HG02884 (cell line): ENCODE data around the gene PEX14.

ENCODE experiments used
- ATAC-seq: cut with Tn5 transposase; IDR thresholded peaks from one replicate; pipeline ENCODE4 v1.9.1; 2021; ENCODE audit warnings: mild to moderate bottlenecking, moderate library complexity; ENCODE audit not compliant: unreplicated experiment

Gene PEX14

DNA sequence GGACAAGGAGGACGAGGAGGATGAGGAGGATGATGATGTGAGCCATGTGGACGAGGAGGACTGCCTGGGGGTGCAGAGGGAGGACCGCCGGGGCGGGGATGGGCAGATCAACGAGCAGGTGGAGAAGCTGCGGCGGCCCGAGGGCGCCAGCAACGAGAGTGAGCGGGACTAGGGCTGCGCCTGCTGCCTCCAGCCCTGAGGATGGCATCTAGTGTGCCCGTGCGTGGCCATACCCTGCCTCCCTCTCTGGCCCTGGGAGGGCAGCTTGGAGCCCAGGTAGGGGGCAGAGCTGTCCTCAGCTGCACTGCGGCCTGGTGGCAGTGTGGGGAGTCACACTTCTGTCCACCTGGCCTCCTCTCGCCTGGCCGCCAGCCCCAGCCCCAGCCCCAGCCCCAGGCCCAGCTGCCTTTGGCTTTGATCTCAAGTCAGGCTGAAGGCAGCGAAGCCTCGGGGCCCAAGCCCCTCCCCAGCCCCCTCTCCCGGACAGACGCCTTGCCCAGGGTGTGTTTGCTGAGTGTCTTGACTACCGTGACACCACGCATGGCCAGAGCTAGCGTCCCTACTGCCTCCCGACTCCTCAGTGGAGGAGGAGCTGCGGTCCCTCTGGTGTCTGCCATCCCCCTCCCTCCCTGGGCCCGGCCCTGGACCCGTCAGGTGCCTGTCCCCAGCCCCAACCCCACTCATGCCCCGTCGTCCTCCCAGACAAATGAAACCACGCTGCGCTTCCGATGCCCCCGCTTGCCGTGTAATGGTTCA lies 155.2 kb downstream of the PEX14 start:
- ATAC-seq, result no peak

DNA sequence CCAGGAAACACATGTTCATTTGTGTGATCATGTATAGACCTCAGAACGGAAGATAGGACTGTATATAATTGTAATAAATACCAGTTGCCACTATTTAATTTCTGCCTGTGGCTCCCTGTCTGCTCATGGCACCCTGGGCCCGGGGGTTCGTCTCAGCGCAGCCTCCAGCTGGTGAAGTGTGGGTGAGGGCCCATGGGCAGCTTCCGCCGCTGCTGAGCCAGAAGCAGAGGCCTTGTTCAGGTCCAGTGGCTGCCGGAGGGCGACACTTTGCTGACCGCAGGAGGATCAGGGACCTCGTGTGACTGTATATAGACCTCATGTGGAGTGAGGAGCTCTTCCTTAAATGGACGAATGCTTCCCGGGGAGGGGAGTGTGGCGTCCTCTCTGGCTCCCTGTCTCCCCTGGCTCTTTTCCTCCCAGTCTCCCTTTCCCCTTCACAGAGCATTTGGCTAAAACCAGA lies 155.9 kb downstream of the PEX14 start:
- no peak for ATAC-seq

DNA sequence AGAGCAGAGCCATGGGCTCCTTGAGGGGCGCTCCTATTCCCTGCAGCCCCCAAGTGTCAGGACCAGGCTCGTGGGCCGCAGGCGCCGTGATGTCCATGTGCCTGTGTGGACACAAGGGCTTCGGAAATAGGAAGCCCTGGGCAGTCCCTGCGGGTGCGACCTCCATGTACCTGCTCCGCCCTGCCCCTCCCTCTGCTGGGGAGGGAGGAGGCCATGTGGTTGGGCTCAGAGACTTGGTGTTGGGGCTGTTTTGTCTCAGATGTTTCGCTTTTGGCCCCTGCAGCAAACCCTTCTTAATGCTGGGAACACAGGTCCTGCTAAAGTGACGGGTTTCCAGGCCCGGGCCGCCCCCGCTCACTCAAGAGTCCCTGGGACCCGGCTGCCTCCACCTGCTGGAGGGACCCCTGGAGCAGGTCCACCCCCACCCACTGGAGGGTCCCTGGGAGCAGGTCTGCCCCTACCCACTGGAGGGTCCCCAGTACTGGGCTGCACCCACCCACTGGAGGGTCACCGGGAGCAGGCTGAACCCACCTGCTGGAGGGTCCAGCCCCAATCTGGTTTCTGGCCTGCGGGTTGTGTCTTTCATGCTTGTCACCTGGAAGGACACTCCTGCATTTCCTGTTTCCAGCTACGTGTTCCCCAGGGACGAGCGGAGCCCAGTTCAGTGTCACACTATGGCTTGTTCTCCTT lies 156.5 kb downstream of the PEX14 start:
- no peak for ATAC-seq

DNA sequence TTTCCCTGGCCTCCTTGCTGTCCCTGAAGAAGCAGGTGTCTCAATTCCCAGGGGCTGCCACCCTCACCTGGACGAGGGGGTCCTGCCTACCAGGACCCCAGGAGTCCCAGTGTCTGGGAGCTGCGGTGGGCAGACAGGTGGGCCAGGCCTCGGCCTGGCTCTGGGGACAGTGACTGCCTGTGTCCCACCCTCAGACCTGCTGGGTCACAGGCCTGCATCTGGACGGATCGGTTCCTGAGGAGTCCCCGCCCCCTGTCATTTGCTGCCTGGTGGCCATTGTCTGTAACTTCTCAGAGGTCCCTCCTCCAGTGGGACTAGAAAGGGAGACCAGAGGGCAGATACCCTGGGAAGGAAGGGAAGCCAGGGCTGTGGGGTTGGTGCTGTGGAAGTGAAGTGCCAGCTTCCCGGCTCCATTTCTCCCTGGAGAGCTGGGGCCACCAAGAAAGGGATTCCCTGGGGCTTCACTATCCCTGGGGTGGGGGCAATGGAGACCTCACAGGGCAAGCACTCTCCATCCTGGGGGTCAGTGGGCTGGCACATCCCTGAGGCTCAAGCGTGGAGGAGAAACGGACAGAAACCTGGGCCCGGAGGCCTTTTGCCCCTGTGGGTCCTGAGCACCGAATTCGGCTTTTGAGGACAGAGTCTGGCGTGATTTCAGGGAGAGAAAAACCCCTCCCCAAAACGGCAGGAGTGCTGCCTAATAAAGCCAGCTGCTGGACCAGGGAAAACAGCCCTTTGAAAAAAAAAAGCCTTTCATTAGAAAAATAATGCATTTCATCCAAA lies 157.3 kb downstream of the PEX14 start:
- ATAC-seq, result no peak

DNA sequence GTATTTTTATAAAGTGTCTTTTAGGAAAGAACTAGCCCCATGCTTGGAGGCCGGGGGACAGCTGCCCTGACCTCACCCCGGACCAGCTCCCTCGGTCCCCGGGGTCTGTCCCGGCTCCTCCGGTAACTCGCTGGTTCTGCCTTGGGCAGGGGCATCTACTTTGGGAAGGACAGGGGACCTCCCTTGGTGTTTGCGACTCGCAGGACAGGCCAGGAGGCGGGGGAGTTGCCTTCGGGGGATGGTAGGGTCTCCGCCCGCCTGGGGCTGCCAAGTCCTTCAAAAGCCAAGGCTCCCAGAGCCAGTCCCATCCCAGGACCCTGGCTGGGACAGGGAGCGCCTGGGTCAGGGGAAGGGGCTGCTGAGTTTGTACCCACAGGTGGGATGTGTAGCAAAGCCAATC lies 157.9 kb downstream of the PEX14 start:
- no peak for ATAC-seq

DNA sequence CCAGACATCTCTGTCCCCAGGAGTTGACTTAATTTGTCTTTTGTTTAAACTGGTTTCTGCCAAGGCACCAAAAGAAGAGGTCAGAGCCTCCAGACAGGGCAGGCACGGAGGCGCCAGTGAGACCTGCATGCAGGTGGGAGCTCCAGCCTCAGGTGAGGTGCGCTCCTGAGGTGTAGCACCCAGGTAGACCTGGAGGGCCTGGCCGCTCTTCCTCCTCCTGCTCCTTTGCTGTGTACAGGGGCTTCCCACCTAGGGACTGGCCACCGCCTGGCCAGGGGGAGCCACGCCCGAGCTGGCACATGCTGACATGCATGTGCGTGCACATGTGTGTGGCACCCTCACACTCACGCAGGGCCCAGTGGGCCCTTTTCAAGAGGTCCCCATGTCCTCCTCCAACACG lies 158.7 kb downstream of the PEX14 start:
- no peak for ATAC-seq

DNA sequence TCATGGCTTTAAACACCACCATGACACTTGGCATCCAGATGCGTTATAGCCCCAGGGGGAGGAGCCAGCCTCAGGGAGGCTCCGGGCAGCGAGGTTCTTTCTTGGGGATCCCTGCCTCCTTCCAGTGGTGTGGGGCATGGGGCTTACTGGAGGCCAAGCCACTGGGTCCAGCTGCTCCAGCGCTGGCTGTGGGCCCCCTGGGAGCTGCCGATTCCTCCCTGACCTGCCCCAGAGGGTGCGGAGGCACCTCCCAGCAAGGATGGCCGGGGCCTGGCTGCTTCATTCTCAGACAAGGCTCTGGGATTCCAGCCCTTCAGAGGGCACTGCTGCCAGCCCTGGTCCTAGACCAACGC lies 159.3 kb downstream of the PEX14 start:
- no peak for ATAC-seq

DNA sequence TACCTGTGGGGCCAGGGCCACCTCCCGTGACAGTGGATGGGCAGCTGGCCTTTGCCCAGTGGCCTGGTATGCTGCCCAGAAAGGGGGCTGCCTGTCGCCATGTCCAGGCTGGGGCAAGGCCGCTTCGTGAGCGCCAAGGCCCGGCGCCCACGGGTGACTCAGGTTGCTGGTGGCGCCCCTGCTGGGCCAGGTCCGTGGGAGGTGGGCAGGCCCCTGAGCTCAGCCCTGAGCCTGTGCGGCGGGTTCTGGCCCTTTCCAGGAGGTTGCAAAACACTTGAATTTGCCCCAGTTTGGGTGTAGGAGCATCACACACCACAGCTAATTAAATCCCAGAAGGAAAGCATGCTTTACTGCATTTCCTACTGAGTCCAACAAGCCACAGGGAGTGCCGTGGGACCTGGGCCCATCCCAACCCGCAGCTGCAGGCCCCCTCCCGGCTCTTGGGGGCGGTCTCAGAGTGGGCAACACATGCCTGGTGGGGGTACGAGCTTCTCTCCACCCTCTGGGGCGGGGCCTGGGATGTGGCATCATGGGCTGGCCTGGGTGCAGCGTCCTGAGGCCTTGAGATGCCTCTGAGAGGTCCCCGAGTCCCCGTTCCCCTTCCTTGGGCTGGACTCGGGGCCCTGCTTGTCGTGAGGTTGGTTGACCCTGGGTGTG lies 159.8 kb downstream of the PEX14 start:
- no peak for ATAC-seq

DNA sequence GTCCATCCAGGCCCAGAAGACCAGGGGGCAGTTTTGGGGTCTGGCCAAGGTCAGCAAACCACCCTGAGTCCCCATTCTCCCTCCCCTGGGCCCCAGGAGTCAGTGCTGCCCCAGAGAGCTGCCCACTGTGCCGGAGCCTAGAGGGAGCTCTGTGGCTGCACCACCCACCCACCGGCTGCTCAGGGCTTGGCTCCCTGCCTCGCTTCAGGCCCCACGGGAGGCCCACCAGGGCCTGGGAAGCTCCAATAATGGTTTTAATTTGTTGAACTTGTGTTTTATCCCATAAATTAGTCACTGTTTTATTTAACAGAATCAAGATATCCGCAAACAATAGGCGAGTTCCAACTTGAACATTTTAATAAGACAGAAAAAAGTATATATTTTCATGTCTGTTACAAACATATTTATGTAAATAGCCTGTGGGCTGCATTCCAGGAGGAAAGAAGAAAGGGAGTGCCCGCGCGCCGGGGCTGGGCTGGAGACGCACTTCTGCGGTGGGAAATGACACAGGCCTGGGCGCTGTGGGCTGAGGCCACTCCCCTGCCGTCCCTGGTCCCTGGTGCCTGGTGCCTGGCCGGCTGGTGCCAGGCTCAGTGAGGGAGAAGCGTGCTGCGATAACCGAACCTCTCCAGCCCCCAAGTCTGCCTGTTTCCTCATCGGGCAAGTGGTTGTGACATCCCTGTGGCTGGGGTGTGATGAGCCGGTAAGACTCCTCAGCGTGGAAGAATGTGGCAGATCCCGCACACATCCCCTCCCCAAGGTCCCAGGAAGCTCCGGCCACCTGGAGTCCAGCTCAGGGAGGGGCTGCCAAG lies 160.5 kb downstream of the PEX14 start:
- ATAC-seq, result no peak

DNA sequence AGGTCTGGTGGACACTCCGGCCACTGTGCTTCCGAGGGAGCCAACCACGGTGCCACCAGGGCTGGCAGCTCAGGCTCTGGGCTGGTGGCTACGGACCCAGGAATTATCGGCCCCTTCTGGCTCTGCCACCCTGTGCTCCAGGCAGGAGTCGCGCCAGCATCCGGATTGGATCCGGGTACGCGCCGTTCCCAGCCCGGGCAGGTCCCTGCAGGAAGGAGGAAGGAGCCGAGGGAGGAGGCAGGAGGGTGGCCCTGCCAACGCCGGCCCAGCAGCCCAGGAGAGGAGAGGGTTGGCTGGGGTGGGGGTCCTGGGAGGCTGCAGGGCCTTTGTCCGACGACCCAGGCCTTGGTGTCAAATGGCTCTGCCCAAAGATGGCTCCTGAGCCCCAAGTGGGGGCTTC lies 161.2 kb downstream of the PEX14 start:
- no peak for ATAC-seq

DNA sequence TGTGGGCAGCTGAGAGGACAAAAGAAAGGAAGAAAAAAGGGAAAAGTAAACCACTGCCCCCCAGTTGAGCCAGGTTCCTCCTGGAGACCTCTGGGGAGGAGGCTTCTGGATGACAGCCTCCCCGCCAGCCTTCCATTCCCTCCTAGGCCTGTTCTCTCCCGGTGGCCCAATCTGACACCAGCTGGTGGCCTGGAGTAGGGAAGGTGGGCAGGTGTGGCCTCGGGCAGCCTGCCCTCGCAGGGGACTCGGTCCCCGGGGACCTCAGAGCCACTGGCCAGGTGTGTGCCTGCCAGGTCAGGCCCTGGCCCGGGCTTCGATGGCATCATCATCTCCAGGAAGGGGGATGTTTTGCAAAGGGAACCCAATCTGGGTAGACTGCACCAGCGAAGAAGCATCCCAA lies 162.7 kb downstream of the PEX14 start:
- ATAC-seq, result no peak

DNA sequence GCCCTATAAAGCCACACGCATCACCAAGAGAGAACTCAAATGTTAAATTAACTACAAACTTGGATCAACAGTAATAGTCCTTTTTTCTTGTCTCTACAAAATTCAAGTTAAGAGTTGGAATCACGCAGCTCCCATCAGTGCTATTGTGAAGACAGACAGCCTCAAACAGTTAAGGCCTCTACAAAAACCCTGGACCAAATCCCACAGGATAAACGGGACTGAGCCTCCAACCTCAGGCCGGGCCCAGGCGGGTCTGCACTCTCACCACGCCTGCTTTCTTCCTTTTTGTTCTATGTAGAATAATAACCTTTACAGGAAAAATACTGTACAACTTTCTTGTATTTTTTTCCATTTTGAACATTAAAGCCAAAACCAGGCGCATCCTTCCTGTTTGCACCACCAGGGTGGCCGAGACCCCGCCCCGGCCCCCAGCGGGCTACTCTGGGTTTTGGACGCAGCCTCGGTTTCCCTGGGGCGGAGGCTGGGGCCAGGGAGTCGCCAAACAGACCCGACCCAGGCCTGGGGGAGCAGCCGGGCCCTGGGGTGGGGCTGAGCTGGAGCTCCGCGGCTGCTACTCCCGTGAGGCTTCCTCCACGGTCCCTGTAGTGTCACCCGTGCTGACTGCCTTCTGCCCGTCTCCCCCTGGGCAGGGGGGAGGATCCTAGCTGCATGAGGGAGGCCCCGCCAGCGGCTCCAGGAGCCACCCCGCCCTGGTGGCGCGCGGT lies 163.2 kb downstream of the PEX14 start:
- ATAC-seq, result no peak

DNA sequence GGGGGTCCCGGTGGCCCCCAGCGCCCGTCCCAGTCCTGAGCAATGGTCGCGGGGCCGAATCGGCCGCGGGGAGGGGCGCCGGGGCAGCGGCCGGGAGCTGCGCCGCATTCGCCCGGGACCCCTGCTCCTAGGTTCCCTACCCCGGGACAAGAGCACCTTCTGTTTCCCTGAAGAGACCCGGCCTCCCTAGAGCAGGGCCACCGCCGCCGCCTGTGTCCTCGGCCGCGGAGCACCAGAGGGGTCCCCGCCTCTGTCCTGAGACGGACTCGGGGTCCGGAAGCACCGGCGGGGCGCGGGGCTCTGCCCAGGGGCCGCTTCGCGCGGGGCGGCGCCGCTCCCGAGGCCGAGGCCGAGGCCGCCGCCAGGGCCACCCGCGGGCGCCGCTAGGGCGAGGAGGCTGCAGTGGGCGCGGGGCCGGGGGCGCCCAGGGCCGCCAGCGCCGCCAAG lies 163.8 kb downstream of the PEX14 start:
- ATAC-seq, result no peak

DNA sequence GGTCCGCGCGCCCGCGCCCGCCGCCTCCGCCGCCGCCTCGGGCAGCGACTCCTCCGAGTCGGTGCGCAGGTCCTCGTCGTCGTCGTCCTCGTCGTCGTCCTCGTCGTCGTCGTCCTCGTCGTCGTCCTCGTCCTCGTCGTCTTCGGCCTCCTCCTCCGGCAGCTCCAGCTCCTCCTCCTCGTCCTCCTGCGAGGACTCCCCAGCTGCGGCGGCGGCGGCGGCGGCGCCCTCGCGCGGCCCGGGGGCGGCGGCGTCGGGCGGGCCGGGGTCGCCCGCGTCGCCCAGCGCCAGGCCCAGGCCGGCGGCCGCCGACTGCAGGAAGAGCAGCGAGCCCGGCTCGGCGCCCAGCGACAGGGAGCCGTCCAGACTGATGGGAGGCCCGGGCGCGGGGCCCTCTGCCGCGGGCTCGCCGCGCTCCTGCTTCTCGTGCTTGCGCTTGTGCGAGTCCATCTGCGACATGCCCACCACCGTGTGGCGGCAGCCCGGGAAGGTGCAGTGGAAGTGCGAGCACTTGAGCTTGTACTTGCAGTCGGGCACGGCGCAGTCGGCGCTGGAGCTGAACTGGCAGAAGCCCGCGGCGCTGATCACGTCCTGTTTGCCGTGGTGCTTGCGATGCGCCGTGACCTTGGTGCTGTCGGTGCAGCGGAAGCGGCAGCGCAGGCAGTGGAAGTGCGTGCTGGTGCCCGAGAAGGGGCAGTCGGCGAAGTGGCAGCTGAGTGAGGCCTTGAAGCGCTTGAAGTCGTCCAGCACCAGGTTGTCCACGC lies 164.4 kb downstream of the PEX14 start:
- no peak for ATAC-seq

DNA sequence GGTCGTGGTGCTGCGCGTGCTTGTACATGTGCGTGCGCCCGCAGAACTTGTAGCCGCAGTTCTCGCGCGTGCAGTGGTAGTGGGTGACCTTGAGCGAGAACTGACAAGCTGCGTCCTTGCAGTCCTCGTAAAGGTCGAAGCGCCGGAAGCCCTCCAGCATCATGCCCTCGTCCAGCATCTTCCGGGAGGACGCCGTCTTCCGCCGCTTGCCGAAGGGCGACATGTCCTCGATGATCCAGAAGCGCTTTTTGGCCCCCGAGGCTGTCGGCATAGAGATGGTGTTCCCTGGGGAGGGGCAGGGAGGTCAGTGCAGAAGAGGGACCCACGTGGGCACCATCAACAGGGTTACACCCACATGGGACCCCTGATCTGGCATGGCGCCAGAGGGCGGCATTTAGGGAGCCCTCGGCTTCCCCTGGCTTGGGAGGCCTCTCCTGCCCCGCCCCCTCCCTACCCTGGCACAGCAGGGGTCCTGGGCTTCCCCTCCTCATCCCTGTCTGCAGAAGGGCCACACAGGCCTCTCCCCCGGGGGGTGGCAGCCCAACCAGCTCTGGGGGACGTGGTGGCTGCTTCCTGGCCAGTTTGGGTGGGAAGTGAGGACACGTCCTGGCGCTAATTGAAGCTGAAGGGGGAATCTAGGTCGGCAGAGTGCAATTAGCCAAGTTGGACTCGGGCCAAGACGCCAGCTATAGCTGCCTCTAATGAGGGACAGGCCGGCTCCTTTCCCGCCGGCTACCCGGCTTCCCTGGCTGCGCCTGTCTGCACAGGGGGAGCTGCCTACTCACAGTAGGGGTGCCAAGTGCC lies 165.2 kb downstream of the PEX14 start:
- no peak for ATAC-seq

DNA sequence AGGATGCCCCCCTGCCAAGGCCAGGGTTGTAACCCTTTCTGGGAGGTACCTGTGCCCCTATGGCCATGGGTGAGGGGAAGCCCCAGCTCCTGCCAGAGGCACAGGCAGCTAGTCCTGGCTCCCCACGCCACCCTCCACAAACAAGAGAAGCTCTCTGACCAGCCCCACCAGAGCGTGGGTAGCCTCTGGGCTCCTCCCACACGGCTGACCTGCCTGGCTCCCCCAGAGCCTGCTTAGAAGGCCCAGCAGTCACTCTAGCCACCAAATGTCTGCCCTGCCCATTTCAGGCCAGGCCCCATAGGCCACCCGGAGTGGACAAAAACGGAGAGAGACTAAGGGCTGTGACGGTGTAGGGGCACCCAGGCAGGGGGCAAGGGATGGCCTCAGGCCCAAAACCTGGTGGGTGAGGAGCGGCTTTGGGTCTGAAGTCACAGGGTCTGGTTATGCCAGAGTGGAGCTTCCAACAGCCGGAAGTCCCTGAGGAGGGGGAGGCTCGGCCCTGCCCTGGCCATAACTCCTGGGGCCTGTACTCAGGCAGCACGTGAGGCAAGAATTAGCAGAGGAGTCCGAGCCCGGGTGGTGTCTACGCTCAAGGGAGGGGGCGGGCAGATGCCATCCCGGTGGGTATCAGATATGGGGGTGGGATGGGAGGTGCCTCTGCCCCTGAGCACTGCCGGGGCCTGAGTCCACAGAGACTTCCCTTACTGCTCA lies 166.2 kb downstream of the PEX14 start:
- no peak for ATAC-seq

DNA sequence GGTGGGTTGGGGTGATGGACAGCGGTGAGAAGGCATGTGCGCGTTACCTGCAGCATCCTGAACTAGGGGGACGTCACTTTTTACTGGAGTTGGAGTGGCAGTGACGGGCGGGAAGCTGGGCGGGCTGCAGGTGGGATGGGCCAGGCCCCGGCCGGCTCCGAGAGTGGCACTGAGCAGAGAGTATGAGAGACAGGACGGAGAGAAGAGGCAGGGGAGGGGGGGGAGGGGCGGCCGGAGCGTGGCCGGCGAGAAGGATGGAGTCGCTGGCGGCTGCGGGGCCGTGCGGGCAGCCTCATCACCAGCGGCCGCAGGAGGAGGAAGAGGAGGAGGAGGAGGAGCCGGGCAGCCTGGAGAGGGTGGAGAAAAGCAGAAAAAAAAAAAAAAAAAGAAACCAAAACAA lies 167.2 kb downstream of the PEX14 start:
- ATAC-seq, result no peak
